ENCODE data around the gene SPINK2.

GRCh38 chr4:56762484-56763250 is 58.8 kb downstream of the SPINK2 start:
- TF ChIP-seq CTCF (IDR thresholded peaks at IDR 0.05), result no peak
- no peak for TF ChIP-seq POLR2A (IDR thresholded peaks at IDR 0.05)
